Right lobe of liver (tissue), 6 donors: ENCODE results near the gene USP53. TPM values are rescaled to one million over a fixed set of nuclear protein-coding genes. Genes with fewer than 3 reads are reported as not detected.

ENCODE experiments used
- ATAC-seq, 4 donors: fragments of 200-7000 bp; cut with Tn5 transposase; one replicate each; pipeline ENCODE4 v1.9.1; 2020; ENCODE audit warnings: mild to moderate bottlenecking in 4 of 4, moderate library complexity in 4 of 4
- DNase-seq, 3 donors: peaks; one replicate each; pipeline ENCODE4 v3.0.0-alpha.2; 2020
- H3K27ac ChIP-seq, 3 donors: fragments of 200-600 bp; one replicate each; pipeline ENCODE4 v1.8.0; 2022
- H3K27me3 ChIP-seq, 2 donors: fragments of 200-600 bp; one replicate each; pipeline ENCODE4 v1.8.0; 2022
- H3K36me3 ChIP-seq, 4 donors: fragments of 200-600 bp; sonication (generic) in 1 of 4; one replicate each; pipeline versions ENCODE4 v1.5.1 to v1.8.0; 2017 to 2022; ENCODE audit warnings: control low read depth in 1 of 4
- H3K4me1 ChIP-seq, 4 donors: fragments of 200-600 bp; sonication (generic) in 1 of 4; one replicate each; pipeline versions ENCODE4 v1.5.1 to v1.8.0; 2017 to 2022; ENCODE audit warnings: control low read depth in 1 of 4
- H3K4me3 ChIP-seq, 3 donors: fragments of 200-600 bp; one replicate each; pipeline ENCODE4 v1.8.0; 2022
- H3K9me3 ChIP-seq, 4 donors: fragments of 200-600 bp; sonication (generic) in 1 of 4; one replicate each; pipeline versions ENCODE4 v1.5.1 to v1.8.0; 2017 to 2022; ENCODE audit warnings: control low read depth in 1 of 4
- CTCF ChIP-seq, 4 donors: fragments of 200-600 bp in 3 of 4; fragments of 450-650 bp in 1 of 4; IDR thresholded peaks; one replicate each; pipeline versions ENCODE4 v1.5.1 to v1.8.0; 2016 to 2022; ENCODE audit warnings: antibody characterized with exemption in 4 of 4, mild to moderate bottlenecking in 2 of 4
- POLR2A ChIP-seq: fragments of 450-650 bp; IDR thresholded peaks from one replicate; pipeline ENCODE4 v1.6.1; 2017; ENCODE audit warnings: antibody characterized with exemption, mild to moderate bottlenecking
- WGBS: methylation state at CpG from one replicate; pipeline ENCODE4 v1.1.6; 2018; ENCODE audit warnings: low coverage, low lambda C conversion rate; ENCODE audit not compliant: insufficient coverage; ENCODE audit errors: missing lambda C conversion rate; 5-methylcytosine and 5-hydroxymethylcytosine counted together
- intact Hi-C, 2 donors: fragments of 100-400 bp; cut with DNase I; formaldehyde crosslinking; loops; one replicate each; pipeline versions ENCODE4 v1.11.2 to v1.14.1; 2022
- total RNA-seq, 6 experiments: library from RNA; depleted of rRNA in 2 of 6; stranded (reverse); fragments of >200 nt in 2 of 6; fragmentation: NEBNext Ultra II Directional in 3 of 6; extraction: Animal tissue kit (Norgen Biotek cat#: 25700) in 3 of 6; gene quantifications; one replicate each; pipeline versions ENCODE4 v1.1.0 to v1.2.4, GENCODE V29; 2016 to 2023
- donor health status: DM: no; HTN: yes; CAD: no.
- donor health status: DM: no; HTN: no; CAD: no.
- donor health status: DM: no; HTN: no; CAD: no.
- donor health status: DM: no; HTN: yes; CAD: no.
- donor health status: DM: no; HTN: yes; CAD: no.

Gene USP53
- total RNA-seq, 6 experiments from 2014 or later, result 6.4 to 12.5 (median 8.9) TPM

GRCh38 chr4:119218093-119218492 lies 5.6 kb downstream of the USP53 start:
- TF ChIP-seq CTCF (IDR thresholded peaks at IDR 0.05) (no peak), POLR2A (no peak)
- H3K4me1 ChIP-seq, result no peaks in the 10 kb centered on the region
- no peak overlapping the region for H3K4me3 ChIP-seq
- ATAC-seq (no peak), DNase-seq (no peak)
- H3K36me3 ChIP-seq, result peaks cover 0 to 4% (median 2%) of the 10 kb centered on the region in 4 donors
- no peaks in the 10 kb centered on the region for H3K9me3 ChIP-seq
- H3K27me3 ChIP-seq, result no peaks in the 10 kb centered on the region
- intact Hi-C loops, result no loop called here
- no peak overlapping the region for H3K27ac ChIP-seq
- 88% methylated on average over 1 of the region's 1 CpG for WGBS

DNA sequence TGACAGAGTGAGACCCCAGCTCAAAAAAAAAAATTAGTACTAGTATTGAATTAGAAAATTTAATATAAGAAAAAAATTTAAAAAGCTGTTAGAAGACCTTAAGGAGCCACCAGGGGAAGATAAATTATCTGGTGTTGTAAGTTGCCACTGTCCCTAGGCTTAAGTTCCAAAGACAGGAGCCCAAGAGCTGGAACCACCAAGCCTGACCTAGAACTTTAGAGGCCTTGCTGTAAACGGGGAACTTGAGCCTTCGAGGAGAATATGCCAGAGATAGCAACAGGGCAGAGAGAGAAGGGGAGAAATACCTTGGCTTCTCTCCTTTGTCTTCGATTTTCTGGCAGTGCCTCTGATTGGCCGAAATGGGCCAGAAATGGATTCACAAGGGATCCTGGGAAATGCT lies 8.9 kb downstream of the USP53 start:
- WGBS, result 93% methylated on average over 3 of the region's 4 CpGs
- Histone ChIP-seq H3K27me3 (no peaks in the 10 kb centered on the region), H3K9me3 (no peaks in the 10 kb centered on the region), H3K27ac (no peak overlapping the region), H3K4me3 (no peak overlapping the region), H3K36me3 (peaks cover 0 to 4% (median 2%) of the 10 kb centered on the region in 4 donors), H3K4me1 (no peaks in the 10 kb centered on the region)
- no peak for DNase-seq
- TF ChIP-seq POLR2A, result no peak
- TF ChIP-seq CTCF (IDR thresholded peaks at IDR 0.05), result no peak
- intact Hi-C loops, result no loop called here
- no peak for ATAC-seq

DNA sequence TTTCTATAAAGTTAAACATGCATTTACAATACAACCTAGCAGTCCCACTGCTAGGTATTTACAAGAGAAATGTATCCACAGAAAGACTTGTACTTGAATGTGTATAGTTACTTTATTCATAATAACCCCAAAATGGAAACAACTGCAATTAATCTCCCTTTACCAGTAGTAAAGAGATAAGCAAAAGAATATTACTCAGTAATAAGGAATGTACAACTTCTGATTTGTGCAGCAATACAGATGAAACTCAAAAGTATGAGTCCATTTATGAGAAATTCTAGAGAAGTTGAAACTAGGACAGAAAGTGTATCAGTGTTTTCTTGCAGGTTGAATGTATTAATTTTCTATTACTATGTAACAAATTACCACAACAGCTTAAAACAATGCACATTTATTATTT lies 15.2 kb downstream of the USP53 start:
- intact Hi-C loops, result no loop called here
- DNase-seq (no peak), ATAC-seq (no peak)
- Histone ChIP-seq H3K4me3 (no peak overlapping the region), H3K4me1 (no peaks in the 10 kb centered on the region), H3K27me3 (no peaks in the 10 kb centered on the region), H3K9me3 (no peaks in the 10 kb centered on the region), H3K36me3 (no peaks in the 10 kb centered on the region), H3K27ac (no peak overlapping the region)
- TF ChIP-seq CTCF (IDR thresholded peaks at IDR 0.05) (no peak), POLR2A (no peak)

DNA sequence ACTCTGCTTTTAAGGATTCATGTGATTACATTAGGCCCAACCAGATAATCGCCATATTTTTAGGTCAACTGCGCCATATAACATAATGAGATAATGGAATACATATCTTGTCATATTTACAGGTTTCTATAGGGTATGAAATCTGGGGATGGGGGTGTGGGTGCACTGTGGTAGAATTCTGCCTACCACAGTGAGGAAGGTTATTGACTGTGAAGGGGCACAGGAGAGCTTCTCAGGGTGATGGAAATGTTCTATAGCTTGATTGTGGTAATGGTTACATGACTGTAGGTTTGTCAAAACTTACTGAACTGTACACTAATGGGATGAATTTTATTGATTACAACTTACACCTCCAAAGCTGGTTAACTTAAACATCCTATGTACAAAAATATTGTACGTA lies 15.9 kb downstream of the USP53 start:
- intact Hi-C loops, result no loop called here
- WGBS, result 95% methylated on average over 3 of the region's 3 CpGs
- H3K4me1 ChIP-seq, result no peaks in the 10 kb centered on the region
- ATAC-seq (no peak), DNase-seq (no peak)
- no peak overlapping the region for H3K4me3 ChIP-seq
- H3K27ac ChIP-seq, result no peak overlapping the region
- H3K27me3 ChIP-seq, result no peaks in the 10 kb centered on the region
- H3K36me3 ChIP-seq, result no peaks in the 10 kb centered on the region
- no peaks in the 10 kb centered on the region for H3K9me3 ChIP-seq
- no peak for TF ChIP-seq CTCF (IDR thresholded peaks at IDR 0.05)
- no peak for TF ChIP-seq POLR2A
